GM12878 (cell line): ENCODE data around the gene PLVAP.

Experiments
- CHD4 ChIP-seq: fragments of 200-600 bp; sonication (generic); IDR thresholded peaks from 2 replicates; pipeline ENCODE4 v1.6.1; 2016; ENCODE audit warnings: mild to moderate bottlenecking
- CTCF ChIP-seq, 3 experiments: IDR thresholded peaks in 2 of 3; conservative IDR thresholded peaks in 1 of 3; 2 replicates each; pipeline ENCODE4 v1.5.1; 2011; ENCODE audit warnings: low read depth in 3 of 3, low read length in 3 of 3, mild to moderate bottlenecking in 3 of 3, control low read depth in 2 of 3, moderate library complexity in 2 of 3, inconsistent platforms in 1 of 3, mixed read lengths in 1 of 3; ENCODE audit not compliant: control insufficient read depth in 2 of 3, insufficient read depth in 1 of 3; ENCODE audit errors: extremely low read depth in 1 of 3
- NR2C2 ChIP-seq: IDR thresholded peaks from 2 replicates; pipeline ENCODE4 v1.6.1; 2011; ENCODE audit warnings: borderline replicate concordance, low read depth; ENCODE audit not compliant: control insufficient read depth, insufficient read length

DNA sequence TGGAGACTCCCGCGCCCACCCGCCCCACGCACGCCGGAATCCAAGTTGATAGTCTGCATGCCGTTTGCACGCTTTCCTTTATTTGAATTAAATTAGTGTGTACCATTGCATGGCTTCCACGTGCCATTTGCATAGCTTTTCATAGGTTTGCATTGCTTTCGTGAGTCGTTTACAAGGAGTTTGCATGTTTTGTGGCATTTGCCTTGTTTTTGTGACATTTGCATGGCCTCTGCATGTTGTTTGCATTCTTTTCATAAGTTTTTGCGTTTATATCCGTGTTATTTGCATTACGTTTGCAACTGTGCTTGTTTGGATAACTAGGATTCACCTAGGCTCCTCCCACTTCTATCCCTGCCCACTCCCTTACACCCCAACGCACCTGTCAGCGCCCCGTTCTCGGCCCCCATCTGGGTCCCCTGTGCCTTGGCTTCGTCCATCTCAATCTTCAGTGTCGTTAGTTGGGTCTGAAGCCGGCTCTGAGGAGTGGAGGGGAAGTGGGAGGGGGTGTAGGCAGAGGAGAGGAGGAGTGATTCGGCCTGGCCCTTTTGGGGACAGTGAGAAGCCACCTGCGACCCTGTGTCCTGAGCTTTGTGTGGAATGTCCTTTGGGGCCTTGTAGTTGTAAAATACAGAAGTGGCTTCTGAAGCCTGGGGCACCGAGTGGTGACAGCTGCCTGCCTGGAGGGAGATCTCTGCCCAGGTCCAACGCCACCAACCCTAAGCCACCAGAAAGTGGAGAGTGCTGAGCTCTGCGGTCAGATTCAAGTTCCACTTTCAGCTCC, 14.4 kb upstream of the PLVAP start:
- TF ChIP-seq NR2C2 (no peak), CTCF (IDR thresholded peaks at IDR 0.05 in 2 of 3, conservative IDR thresholded peaks at IDR 0.05 in 1 of 3; ENCODE audit: control insufficient read depth in 2 of 3, extremely low read depth in 1 of 3, insufficient read depth in 1 of 3, low read depth in 3 of 3, low read length in 3 of 3) (0 out of 6 replicates have a peak, but pooled peaks of 1 of the 3 experiments have one; percentile 0), CHD4 (no peak)
